NK-92 treated with Interleukin-12 subunit alpha and Interleukin-12 subunit beta, amount 100 ng/mL, for 24 hours (cell line): ENCODE data around the gene DSTYK.
"Not testable (repeated sequence)": the region's sequence is repeated elsewhere in the genome, so short reads cannot be mapped to it uniquely, and the experiment has no call there.

Experiments used
- DNase-seq: peaks from one replicate; lab custom pipeline; 2025; lab: John Stamatoyannopoulos, UW

The DSTYK gene

GRCh38 chr1:205241366-205242030, 30.0 kb upstream of the DSTYK start:
- DNase-seq = no peak

GRCh38 chr1:205240569-205240968, 29.1 kb upstream of the DSTYK start:
- DNase-seq = no peak

GRCh38 chr1:205240118-205240517, 28.6 kb upstream of the DSTYK start:
- no peak for DNase-seq

GRCh38 chr1:205239078-205239477, 27.6 kb upstream of the DSTYK start:
- no peak for DNase-seq

- no peak for DNase-seq
These were observed 26.3 kb upstream of the DSTYK start for GRCh38 chr1:205237526-205238484.

- DNase-seq = no peak
These were observed 25.5 kb upstream of the DSTYK start for GRCh38 chr1:205236951-205237475.

GRCh38 chr1:205236526-205236925, 25.0 kb upstream of the DSTYK start:
- no peak for DNase-seq

- DNase-seq = no peak
These were observed 24.4 kb upstream of the DSTYK start for GRCh38 chr1:205235951-205236350.

GRCh38 chr1:205233986-205234385, 22.5 kb upstream of the DSTYK start:
- DNase-seq = not testable (repeated sequence)

- DNase-seq = no peak
These were observed 21.5 kb upstream of the DSTYK start for GRCh38 chr1:205232945-205233397.

- DNase-seq = no peak
These were observed 20.8 kb upstream of the DSTYK start for GRCh38 chr1:205232127-205232820.

- no peak for DNase-seq
These were observed 19.5 kb upstream of the DSTYK start for GRCh38 chr1:205230982-205231381.

GRCh38 chr1:205229916-205230700, 18.6 kb upstream of the DSTYK start:
- DNase-seq = no peak

- no peak for DNase-seq
These were observed 17.9 kb upstream of the DSTYK start for GRCh38 chr1:205229399-205229871.

- DNase-seq = no peak
These were observed 16.6 kb upstream of the DSTYK start for GRCh38 chr1:205228093-205228521.

GRCh38 chr1:205227584-205228013, 16.1 kb upstream of the DSTYK start, which contains the start of gene TMCC2:
Gene TMCC2 (plus strand): TSS chr1:205227946. CDS start chr1:205228565, 619 bp downstream.
- peak; percentile 58 for DNase-seq

GRCh38 chr1:205226868-205227583, 15.5 kb upstream of the DSTYK start:
- DNase-seq = no peak

- no peak for DNase-seq
These were observed 14.6 kb upstream of the DSTYK start for GRCh38 chr1:205225901-205226765.

- DNase-seq = no peak
These were observed 13.2 kb upstream of the DSTYK start for GRCh38 chr1:205224736-205225135.
